Measurements from ENCODE around the gene CHMP1A.
"Not testable (repeated sequence)": the region's sequence is repeated elsewhere in the genome, so short reads cannot be mapped to it uniquely, and the experiment has no call there.

Gene CHMP1A

DNA sequence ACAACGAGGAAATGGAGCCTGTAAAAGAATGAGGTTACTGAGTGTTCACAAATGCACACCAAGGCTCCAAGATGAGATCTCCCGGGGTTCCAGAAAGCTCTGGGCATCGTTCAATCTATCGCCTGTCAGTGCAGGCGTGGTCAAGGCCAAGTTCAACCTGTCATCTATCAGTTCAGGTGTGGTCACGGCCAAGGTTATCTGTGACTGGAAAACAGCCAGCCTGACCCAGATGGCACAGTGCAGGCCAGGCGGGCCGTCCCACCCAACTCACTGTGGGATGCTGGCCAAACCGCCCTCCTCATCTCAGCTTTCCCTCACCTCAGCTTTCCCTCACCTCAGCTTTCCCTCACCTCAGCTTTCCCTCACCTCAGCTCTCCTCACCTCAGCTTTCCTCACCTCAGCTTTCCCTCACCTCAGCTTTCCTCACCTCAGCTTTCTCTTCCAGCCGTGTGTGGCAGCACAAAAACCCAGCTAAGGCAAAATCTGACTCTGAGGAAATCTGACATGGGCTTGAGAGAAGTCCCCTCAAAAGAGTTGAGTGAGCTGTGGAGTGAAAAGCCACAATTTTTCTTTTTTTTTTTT is 2.4 kb downstream of the CHMP1A start:
- Mint-ChIP-seq H3K9me3 (no peaks in the 10 kb centered on the region), H3K4me3 (no peak overlapping the region), H3K27ac (no peak overlapping the region), H3K4me1 (peaks cover 36% of the 10 kb centered on the region), H3K36me3 (peaks cover 9% of the 10 kb centered on the region), H3K27me3 (no peaks in the 10 kb centered on the region)
- ATAC-seq, result no peak

DNA sequence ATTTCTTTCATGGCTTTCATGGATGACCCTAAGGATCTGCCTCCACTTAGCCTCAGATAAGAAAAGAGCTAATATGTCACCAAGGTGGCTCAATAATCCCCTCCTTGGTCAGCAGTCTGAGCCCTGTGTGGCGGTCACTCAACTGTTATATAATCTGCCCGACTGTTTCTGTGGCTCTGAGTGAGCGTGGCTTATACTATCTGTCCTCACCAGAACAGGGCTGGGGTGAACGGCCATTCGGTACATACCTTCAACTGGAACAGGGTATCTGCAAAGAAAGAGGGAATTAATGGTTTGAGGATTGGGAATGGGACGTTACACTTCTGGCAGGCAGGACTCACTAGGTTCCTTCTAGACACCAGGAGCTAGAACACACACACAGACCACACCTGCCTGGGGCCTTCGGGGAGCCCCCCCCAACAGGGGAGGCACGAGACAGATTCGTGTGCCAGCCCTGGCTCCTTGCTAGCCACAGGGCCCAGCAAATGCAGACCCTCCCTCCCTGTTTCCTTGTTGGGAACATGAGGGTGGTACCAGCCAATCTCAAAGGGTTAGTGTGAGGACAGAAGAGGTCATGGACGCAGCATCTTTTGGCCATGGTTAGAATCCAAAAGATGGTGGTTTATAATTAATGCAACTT is 3.7 kb downstream of the CHMP1A start:
- H3K4me1 Mint-ChIP-seq, result peaks cover 34% of the 10 kb centered on the region
- H3K36me3 Mint-ChIP-seq, result peaks cover 17% of the 10 kb centered on the region
- no peaks in the 10 kb centered on the region for H3K9me3 Mint-ChIP-seq
- ATAC-seq, result no peak
- H3K27me3 Mint-ChIP-seq, result no peaks in the 10 kb centered on the region
- H3K4me3 Mint-ChIP-seq, result no peak overlapping the region
- no peak overlapping the region for H3K27ac Mint-ChIP-seq

DNA sequence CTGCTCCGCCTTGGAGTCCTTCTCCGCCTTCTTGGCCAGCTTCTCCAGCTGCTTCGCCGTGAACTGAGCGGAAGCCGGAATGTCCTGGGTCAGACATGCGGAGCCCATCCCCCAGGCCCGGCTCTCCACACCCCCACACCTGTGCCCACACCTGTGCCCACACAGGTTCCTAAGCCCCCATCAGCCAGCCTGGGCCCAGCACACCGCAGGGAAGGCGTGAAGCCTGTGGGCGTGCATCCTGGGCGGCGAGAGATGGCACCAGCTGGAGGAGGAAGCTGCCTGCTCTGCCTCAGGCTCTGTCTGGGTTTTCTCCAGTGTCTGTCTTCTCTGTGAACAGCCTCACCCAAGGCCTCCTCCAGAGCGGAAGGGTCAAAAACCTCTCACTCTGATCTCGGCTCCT is 5.9 kb downstream of the CHMP1A start:
- H3K4me1 Mint-ChIP-seq, result peaks cover 21% of the 10 kb centered on the region
- no peaks in the 10 kb centered on the region for H3K9me3 Mint-ChIP-seq
- H3K27ac Mint-ChIP-seq, result no peak overlapping the region
- H3K36me3 Mint-ChIP-seq, result peaks cover 29% of the 10 kb centered on the region
- no peaks in the 10 kb centered on the region for H3K27me3 Mint-ChIP-seq
- no peak for ATAC-seq
- H3K4me3 Mint-ChIP-seq, result no peak overlapping the region

DNA sequence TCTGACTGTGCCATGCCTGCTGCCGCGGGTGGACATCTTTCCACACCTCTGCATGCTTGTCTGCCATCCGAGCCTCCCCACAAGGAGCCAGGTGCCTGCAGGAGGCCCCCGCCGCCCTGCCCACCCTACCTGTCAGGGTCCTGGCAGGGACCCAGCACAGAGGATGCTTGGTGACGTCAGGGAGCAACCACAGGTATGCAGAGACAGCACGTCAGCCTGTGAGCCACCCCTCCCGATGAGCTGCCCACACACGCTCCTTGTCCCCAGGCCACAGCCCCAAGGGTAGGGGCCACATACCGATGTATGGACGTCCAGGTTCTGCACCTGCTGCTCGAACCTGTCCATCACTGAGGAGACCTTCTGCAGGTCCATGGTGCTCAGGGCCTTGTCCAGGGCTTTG is 10.6 kb downstream of the CHMP1A start:
- Mint-ChIP-seq H3K27me3 (no peaks in the 10 kb centered on the region), H3K4me1 (no peaks in the 10 kb centered on the region), H3K9me3 (no peaks in the 10 kb centered on the region), H3K27ac (no peak overlapping the region), H3K4me3 (no peak overlapping the region), H3K36me3 (peaks cover 50% of the 10 kb centered on the region)
- no peak for ATAC-seq

DNA sequence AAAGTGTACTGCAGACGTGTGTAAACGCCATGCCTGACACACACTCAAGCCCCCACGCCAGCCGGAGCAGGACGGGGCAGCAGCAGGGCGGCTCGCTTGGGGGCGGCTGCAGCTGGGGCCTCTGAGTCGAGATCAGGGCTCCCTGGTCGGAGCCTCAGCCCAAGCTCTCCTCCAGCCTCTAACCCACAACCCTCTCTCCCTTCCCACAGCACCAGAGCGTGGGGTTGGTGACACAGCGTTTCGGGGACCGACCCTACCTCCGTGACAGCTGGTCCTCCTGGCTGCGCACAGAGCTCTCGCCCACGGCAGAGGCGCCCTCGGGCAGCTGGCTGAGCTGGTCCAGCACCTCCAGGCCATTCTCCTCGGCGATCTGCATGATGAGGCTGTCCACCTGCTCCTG is 11.2 kb downstream of the CHMP1A start:
- H3K9me3 Mint-ChIP-seq, result no peaks in the 10 kb centered on the region
- no peak overlapping the region for H3K27ac Mint-ChIP-seq
- H3K4me3 Mint-ChIP-seq, result no peak overlapping the region
- H3K36me3 Mint-ChIP-seq, result peaks cover 50% of the 10 kb centered on the region
- peaks cover under 1% of the 10 kb centered on the region for H3K4me1 Mint-ChIP-seq
- H3K27me3 Mint-ChIP-seq, result no peaks in the 10 kb centered on the region
- no peak for ATAC-seq

DNA sequence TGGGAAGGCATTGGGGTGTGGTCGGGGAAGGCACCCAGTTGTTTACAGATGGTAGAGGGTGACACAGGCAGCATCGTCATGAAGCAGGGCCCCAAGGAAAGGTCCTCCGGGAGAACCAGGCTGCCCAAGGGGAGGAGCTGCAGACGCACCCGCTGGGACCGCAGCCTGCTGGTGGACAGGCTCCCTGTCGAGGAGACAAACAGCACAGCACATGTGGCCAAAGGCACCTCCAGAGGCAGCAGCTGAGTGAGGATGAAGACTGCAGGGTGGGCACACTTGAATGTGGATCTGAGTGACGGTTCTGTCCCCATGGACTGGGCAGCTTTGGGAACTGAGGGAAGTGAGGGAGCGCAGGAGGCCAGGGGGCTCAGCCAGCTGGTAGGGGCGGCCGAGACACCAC is 12.4 kb downstream of the CHMP1A start:
- Mint-ChIP-seq H3K36me3 (peaks cover 43% of the 10 kb centered on the region), H3K27me3 (no peaks in the 10 kb centered on the region), H3K4me1 (peaks cover 12% of the 10 kb centered on the region), H3K27ac (no peak overlapping the region), H3K9me3 (no peaks in the 10 kb centered on the region), H3K4me3 (no peak overlapping the region)
- ATAC-seq, result no peak

DNA sequence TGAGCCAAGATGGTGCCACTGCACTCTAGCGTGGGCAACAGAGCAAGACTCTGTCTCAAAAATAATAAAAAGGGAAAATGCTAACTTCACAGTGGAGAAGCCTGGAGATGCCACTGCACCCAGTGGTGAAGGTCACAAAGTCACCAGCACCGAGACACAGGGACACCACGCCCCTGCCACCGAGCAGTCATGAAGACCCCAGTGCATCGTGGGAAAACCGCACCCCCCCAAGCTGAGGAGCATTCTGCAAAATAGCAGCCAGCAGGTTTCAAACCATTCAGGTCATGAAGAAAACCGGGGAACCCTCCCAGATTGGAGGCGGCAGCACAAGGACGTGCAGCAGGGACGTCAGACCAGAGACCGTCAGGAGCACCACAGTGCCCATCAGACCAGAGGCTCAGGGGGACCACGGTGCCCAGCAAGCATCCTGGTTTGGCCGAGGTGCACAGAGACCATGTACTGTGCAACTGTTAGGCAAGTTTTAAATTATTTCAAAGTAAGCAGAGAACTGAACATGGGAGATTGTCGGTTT is 13.7 kb downstream of the CHMP1A start:
- Mint-ChIP-seq H3K36me3 (peaks cover 33% of the 10 kb centered on the region), H3K27ac (no peak overlapping the region), H3K4me3 (no peak overlapping the region), H3K4me1 (peaks cover 13% of the 10 kb centered on the region), H3K27me3 (no peaks in the 10 kb centered on the region), H3K9me3 (no peaks in the 10 kb centered on the region)
- no peak for ATAC-seq

DNA sequence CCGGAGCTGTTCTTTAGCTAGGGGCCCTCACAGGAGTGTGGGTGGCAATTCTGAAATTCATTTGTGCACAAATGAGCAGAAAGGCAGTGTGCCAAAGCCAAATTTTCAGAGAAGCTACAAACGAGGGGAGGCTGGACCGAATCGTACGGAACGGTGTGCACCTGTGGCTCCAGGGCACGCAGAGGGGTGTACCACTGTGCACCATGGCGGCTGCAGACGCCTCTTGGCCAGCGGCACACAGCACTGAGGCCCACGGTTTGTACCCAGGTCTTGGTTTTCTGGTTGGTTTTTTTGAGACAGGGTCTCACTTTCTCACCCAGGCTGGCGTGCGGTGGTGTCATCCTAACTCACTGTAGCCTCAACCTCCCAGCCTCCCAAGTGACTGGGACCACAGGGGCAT is 14.9 kb downstream of the CHMP1A start:
- peaks cover 28% of the 10 kb centered on the region for H3K36me3 Mint-ChIP-seq
- no peak for ATAC-seq
- no peaks in the 10 kb centered on the region for H3K27me3 Mint-ChIP-seq
- H3K9me3 Mint-ChIP-seq, result no peaks in the 10 kb centered on the region
- H3K4me3 Mint-ChIP-seq, result no peak overlapping the region
- peaks cover 13% of the 10 kb centered on the region for H3K4me1 Mint-ChIP-seq
- H3K27ac Mint-ChIP-seq, result no peak overlapping the region

DNA sequence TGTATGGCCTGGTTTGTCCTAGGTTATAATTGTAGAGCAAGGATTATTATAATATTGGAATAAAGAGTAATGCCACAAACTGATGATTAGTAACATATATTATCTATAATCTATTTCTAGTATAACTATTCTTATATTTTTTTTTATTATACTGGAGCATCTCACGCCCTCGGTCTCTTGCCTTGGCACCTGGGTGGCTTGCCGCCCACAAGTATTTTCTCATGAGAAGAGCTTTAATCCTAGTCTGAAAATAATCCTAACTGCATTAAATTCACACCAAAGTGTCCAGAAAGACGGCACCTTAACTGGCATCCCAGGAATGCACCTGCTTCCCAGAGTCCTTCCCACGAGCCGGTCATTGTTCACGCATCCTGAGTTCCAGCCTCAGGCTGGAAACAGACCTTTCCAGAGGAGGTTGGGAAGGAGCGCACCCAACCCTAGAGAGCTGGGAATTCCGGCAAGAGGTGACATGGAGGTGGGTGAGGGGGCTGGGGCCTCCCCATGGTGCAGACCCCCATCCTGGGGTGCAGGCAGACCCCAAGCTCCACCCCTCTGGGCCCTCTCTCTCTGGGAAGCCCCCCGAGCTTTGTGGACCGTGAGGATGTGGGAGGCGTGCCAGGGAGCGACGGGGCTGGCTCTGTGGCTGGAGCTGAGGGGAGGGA is 15.9 kb downstream of the CHMP1A start:
- Mint-ChIP-seq H3K36me3 (peaks cover 21% of the 10 kb centered on the region), H3K27ac (no peak overlapping the region), H3K9me3 (no peaks in the 10 kb centered on the region), H3K4me1 (peaks cover 13% of the 10 kb centered on the region), H3K27me3 (no peaks in the 10 kb centered on the region), H3K4me3 (no peak overlapping the region)
- no peak for ATAC-seq

DNA sequence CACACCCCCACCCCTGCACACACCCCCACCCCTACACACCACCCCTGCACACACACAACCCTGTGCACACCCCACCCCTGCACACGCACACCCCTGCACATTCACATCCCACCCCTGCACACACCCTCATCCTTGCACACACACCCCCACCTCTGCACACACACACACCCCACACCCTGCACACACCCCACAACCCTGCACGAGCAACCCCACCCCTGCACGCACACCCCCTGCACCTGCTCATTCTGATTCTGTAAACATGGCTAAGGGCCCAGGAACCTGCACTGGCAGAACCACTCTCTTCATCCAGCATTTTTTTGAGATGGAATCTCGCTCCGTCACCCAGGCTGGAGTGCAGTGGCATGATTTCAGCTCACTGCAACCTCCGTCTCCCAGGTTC is 18.1 kb downstream of the CHMP1A start:
- Mint-ChIP-seq H3K36me3 (no peaks in the 10 kb centered on the region), H3K9me3 (peaks cover 6% of the 10 kb centered on the region), H3K4me1 (peaks cover 13% of the 10 kb centered on the region), H3K4me3 (no peak overlapping the region), H3K27ac (no peak overlapping the region), H3K27me3 (peaks cover 16% of the 10 kb centered on the region)
- ATAC-seq, result peak; percentile 54

DNA sequence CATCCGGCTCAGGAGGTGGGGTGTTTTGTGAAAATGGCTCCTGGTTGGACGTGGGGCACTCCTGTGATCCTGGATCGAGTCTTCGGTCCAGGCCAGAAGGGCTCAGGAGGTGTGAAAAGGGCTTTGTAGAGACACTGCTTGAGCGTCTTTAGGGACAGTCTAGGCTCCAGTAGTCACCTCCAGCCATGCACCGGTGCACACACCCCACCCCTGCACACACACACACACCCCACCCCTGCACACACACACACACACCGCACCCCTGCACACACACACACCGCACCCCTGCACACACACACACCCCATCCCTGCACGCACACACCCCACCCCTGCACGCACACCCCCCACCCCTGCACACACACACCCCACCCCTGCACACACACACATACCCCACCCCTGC is 19.1 kb downstream of the CHMP1A start:
- Mint-ChIP-seq H3K27ac (no peak overlapping the region), H3K4me3 (no peak overlapping the region)
- ATAC-seq, result no peak

DNA sequence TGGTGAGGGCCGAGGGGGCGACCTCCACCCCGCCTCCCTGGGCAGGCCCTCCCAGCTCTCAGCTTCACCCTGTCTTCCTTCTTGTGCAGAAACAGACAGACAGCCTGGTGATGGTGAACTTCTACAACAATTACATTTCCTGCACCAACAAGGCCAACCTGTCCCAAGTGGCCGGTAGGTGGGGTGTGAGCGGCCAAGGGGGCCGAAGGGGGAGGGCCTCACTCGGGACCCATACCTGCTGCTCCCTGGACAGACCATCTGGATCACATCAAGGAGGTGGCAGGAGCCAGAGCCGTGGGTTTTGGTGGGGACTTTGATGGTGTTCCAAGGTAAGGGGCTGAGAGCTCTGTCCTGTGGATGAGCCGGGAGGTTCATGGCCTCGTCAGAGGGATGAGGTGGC is 20.1 kb downstream of the CHMP1A start:
- H3K36me3 Mint-ChIP-seq, result no peaks in the 10 kb centered on the region
- H3K4me1 Mint-ChIP-seq, result peaks cover 18% of the 10 kb centered on the region
- no peak overlapping the region for H3K27ac Mint-ChIP-seq
- H3K4me3 Mint-ChIP-seq, result no peak overlapping the region
- peaks cover 35% of the 10 kb centered on the region for H3K27me3 Mint-ChIP-seq
- ATAC-seq, result no peak
- peaks cover 6% of the 10 kb centered on the region for H3K9me3 Mint-ChIP-seq

More for the DNA sequence above, 19.1 kb downstream of the CHMP1A start:
- Mint-ChIP-seq H3K27me3 (peaks cover 25% of the 10 kb centered on the region), H3K36me3 (no peaks in the 10 kb centered on the region), H3K9me3 (peaks cover 6% of the 10 kb centered on the region), H3K4me1 (peaks cover 17% of the 10 kb centered on the region)

DNA sequence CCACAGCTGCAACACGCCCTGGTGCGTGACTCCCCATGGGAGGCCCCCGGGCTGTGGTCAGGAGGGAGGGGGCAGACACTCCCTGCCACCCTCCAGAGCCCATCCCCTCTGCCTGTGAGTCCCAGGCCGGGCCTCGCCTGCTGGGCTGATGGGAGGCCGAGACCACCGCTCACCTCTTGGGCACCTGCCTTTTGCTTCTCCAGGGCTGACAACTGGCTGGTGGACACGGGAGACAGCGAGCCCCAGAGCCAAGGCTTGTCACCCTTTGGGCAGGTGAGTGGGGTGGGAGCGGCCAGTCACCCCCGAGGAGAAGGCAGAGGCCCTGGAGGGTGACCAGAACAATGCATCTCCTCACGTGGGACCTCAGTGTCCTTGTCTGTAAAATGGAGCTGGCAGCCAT is 20.8 kb downstream of the CHMP1A start:
- peaks cover 43% of the 10 kb centered on the region for H3K27me3 Mint-ChIP-seq
- H3K27ac Mint-ChIP-seq, result no peak overlapping the region
- H3K4me3 Mint-ChIP-seq, result no peak overlapping the region
- no peak for ATAC-seq
- H3K9me3 Mint-ChIP-seq, result peaks cover 6% of the 10 kb centered on the region
- H3K36me3 Mint-ChIP-seq, result no peaks in the 10 kb centered on the region
- H3K4me1 Mint-ChIP-seq, result peaks cover 18% of the 10 kb centered on the region

DNA sequence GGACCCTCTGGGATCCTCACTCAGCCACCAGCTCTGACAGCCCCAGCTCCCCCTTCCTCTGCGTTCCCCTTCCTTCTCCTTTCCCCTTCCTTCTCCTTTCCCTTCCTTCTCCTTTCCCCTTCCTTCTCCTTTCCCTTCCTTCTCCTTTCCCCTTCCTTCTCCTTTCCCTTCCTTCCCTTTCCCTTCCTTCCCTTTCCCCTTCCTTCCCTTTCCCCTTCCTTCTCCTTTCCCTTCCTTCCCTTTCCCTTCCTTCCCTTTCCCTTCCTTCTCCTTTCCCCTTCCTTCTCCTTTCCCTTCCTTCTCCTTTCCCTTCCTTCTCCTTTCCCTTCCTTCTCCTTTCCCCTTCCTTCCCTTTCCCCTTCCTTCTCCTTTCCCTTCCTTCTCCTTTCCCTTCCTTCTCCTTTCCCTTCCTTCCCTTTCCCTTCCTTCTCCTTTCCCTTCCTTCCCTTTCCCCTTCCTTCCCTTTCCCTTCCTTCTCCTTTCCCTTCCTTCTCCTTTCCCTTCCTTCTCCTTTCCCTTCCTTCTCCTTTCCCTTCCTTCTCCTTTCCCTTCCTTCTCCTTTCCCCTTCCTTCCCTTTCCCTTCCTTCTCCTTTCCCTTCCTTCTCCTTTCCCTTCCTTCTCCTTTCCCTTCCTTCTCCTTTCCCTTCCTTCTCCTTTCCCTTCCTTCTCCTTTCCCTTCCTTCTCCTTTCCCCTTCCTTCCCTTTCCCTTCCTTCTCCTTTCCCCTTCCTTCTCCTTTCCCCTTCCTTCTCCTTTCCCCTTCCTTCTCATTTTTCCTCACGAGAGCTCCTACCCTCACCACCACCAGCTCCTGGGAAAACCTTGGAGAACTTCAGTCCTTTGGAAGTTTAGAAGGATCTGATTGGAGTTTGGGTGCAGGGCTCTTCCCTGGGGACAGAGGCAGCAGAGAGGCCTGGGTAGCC is 22.8 kb downstream of the CHMP1A start:
- H3K4me3 Mint-ChIP-seq, ATAC-seq: not testable (repeated sequence)

DNA sequence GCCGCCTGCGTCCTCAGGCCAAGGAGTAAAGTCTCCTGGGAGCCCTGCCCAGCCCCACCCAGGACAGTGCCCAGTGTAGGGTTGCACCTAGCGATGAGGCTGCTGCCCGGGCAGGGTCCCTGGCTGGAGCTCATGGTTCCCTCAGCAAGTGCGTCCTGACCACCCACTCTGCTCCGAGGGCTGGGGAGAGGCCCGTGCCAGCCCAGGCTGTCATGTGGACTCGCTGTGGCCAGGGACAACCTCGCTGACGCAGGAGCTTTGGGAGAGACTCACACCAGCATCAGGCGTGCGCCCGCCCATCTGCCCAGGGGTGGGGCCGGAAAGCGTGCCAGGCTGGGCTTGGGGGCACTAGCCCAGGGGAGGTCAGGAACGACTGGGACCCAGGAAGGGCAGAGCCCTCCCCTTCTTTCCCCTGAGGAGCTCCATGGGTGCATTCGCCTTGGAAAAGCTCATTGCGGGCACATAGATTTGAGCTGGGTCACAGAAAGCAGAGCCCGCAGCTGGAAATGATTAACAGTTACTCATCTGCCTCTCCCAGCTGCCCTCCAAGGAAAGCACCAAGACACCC is 24.4 kb downstream of the CHMP1A start:
- Mint-ChIP-seq H3K36me3 (no peaks in the 10 kb centered on the region), H3K4me1 (peaks cover 10% of the 10 kb centered on the region), H3K9me3 (peaks cover 6% of the 10 kb centered on the region), H3K4me3 (no peak overlapping the region), H3K27ac (no peak overlapping the region), H3K27me3 (peaks cover 64% of the 10 kb centered on the region)
- no peak for ATAC-seq

More for the DNA sequence above, 22.8 kb downstream of the CHMP1A start:
- not testable (repeated sequence) for H3K9me3 Mint-ChIP-seq, H3K36me3 Mint-ChIP-seq, H3K4me1 Mint-ChIP-seq, H3K27ac Mint-ChIP-seq
- H3K27me3 Mint-ChIP-seq, result peaks cover 59% of the 10 kb centered on the region
